ENCODE data around the gene RPIA.
A peak's percentile ranks its signal among the peaks of the same experiment; 100 is the strongest.

Gene RPIA

GRCh38 chr2:88738271-88738670 is 46.8 kb downstream of the RPIA start:
- ChIA-PET CTCF (no interaction called here), POLR2A (no interaction called here)
- TF ChIP-seq NFRKB (IDR thresholded peaks at IDR 0.05) = no peak
- TF ChIP-seq TARDBP (IDR thresholded peaks at IDR 0.05) = no peak
- no peak for DNase-seq (ENCODE audit: extremely low spot score)

- POLR2A ChIA-PET = no interaction called here
- CTCF ChIA-PET = interaction anchor here (0.6 to 1.6 kb wide), 3 partner anchors 118 to 140 kb away, joined by 3 to 5 read pairs (median 3); no protein-coding TSS in a partner anchor
Observed at GRCh38 chr2:88739985-88740600, 48.6 kb downstream of the RPIA start.

GRCh38 chr2:88746929-88747490 is 55.5 kb downstream of the RPIA start:
- TF ChIP-seq FOXM1 (IDR thresholded peaks at IDR 0.05; ENCODE audit: borderline replicate concordance) (no peak), HDGF (IDR thresholded peaks at IDR 0.05; ENCODE audit: borderline replicate concordance) (no peak), FOXK2 (IDR thresholded peaks at IDR 0.05) (no peak), ELF4 (IDR thresholded peaks at IDR 0.05) (no peak), TARDBP (IDR thresholded peaks at IDR 0.05) (no peak), ZNF384 (IDR thresholded peaks at IDR 0.05) (no peak), CTBP1 (IDR thresholded peaks at IDR 0.05; ENCODE audit: borderline replicate concordance) (no peak), SUZ12 (IDR thresholded peaks at IDR 0.05) (no peak), BHLHE40 (IDR thresholded peaks at IDR 0.05; ENCODE audit: borderline replicate concordance) (no peak), PKNOX1 (IDR thresholded peaks at IDR 0.05) (no peak), ARNT (IDR thresholded peaks at IDR 0.05) (no peak), L3MBTL2 (conservative IDR thresholded peaks at IDR 0.05) (no peak), NFRKB (IDR thresholded peaks at IDR 0.05) (no peak), FOXA1 (IDR thresholded peaks at IDR 0.05) (no peak), LEF1 (IDR thresholded peaks at IDR 0.05; ENCODE audit: borderline replicate concordance) (no peak)
- DNase-seq (ENCODE audit: extremely low spot score) = no peak
- CTCF ChIA-PET = no interaction called here
- POLR2A ChIA-PET = no interaction called here

More at GRCh38 chr2:88739985-88740600, 48.6 kb downstream of the RPIA start:
- TF ChIP-seq ELF4 (IDR thresholded peaks at IDR 0.05) (no peak), HDGF (IDR thresholded peaks at IDR 0.05; ENCODE audit: borderline replicate concordance) (no peak), L3MBTL2 (conservative IDR thresholded peaks at IDR 0.05) (no peak), PKNOX1 (IDR thresholded peaks at IDR 0.05) (no peak), NFRKB (IDR thresholded peaks at IDR 0.05) (no peak), FOXK2 (IDR thresholded peaks at IDR 0.05) (no peak), TARDBP (IDR thresholded peaks at IDR 0.05) (no peak)
- DNase-seq (ENCODE audit: extremely low spot score) = peak; percentile 77

- ChIA-PET CTCF (no interaction called here), POLR2A (no interaction called here)
- no peak for DNase-seq (ENCODE audit: extremely low spot score)
- TF ChIP-seq FOXK2 (IDR thresholded peaks at IDR 0.05) (no peak), TARDBP (IDR thresholded peaks at IDR 0.05) (no peak), BHLHE40 (IDR thresholded peaks at IDR 0.05; ENCODE audit: borderline replicate concordance) (no peak), PKNOX1 (IDR thresholded peaks at IDR 0.05) (no peak), ARNT (IDR thresholded peaks at IDR 0.05) (no peak), FOXA1 (IDR thresholded peaks at IDR 0.05) (no peak), CTBP1 (IDR thresholded peaks at IDR 0.05; ENCODE audit: borderline replicate concordance) (no peak), ELF4 (IDR thresholded peaks at IDR 0.05) (no peak), SUZ12 (IDR thresholded peaks at IDR 0.05) (no peak), SP1 (IDR thresholded peaks at IDR 0.05) (no peak), ZNF384 (IDR thresholded peaks at IDR 0.05) (no peak), L3MBTL2 (conservative IDR thresholded peaks at IDR 0.05) (no peak), LEF1 (IDR thresholded peaks at IDR 0.05; ENCODE audit: borderline replicate concordance) (no peak)
Observed at GRCh38 chr2:88747990-88748389, 56.5 kb downstream of the RPIA start.

- TF ChIP-seq FOXM1 (IDR thresholded peaks at IDR 0.05; ENCODE audit: borderline replicate concordance) (no peak), FOXA1 (IDR thresholded peaks at IDR 0.05) (no peak), SUZ12 (IDR thresholded peaks at IDR 0.05) (no peak), ZNF384 (IDR thresholded peaks at IDR 0.05) (no peak), ARNT (IDR thresholded peaks at IDR 0.05) (no peak), FOXK2 (IDR thresholded peaks at IDR 0.05) (no peak), TARDBP (IDR thresholded peaks at IDR 0.05) (no peak), CTBP1 (IDR thresholded peaks at IDR 0.05; ENCODE audit: borderline replicate concordance) (no peak), PKNOX1 (IDR thresholded peaks at IDR 0.05) (no peak), LEF1 (IDR thresholded peaks at IDR 0.05; ENCODE audit: borderline replicate concordance) (no peak), L3MBTL2 (conservative IDR thresholded peaks at IDR 0.05) (no peak), HDGF (IDR thresholded peaks at IDR 0.05; ENCODE audit: borderline replicate concordance) (no peak), BHLHE40 (IDR thresholded peaks at IDR 0.05; ENCODE audit: borderline replicate concordance) (no peak)
- ChIA-PET CTCF (interaction anchor here (0.5 kb wide), 1 partner anchor 80 kb away, joined by 3 read pairs; no protein-coding TSS in a partner anchor), POLR2A (no interaction called here)
- DNase-seq (ENCODE audit: extremely low spot score) = no peak
Observed at GRCh38 chr2:88751768-88752167, 60.3 kb downstream of the RPIA start.

All from HEK293T (cell line).